Mesendoderm (in vitro differentiated cells): ENCODE measurements around the gene LGALS1.

ENCODE experiments used
- DNase-seq: peaks from one replicate; pipeline ENCODE4 v3.0.0; 2013
- H2AK5ac ChIP-seq: 2 replicates; pipeline ENCODE4 v1.6.1; 2013; ENCODE audit warnings: low read length, inconsistent platforms
- H2BK120ac ChIP-seq: 2 replicates; pipeline ENCODE4 v1.6.1; 2013; ENCODE audit warnings: low read depth, mild to moderate bottlenecking, low read length, moderate library complexity, mixed read lengths
- H2BK15ac ChIP-seq: replicated peaks from 2 replicates; pipeline ENCODE4 v1.6.1; 2013; ENCODE audit warnings: low read depth, mild to moderate bottlenecking, moderate library complexity
- H2BK5ac ChIP-seq: 2 replicates; pipeline ENCODE4 v1.6.1; 2013; ENCODE audit warnings: low read length, inconsistent platforms
- H3K18ac ChIP-seq: 2 replicates; pipeline ENCODE4 v1.6.1; 2013; ENCODE audit warnings: mild to moderate bottlenecking, low read length, mixed read lengths
- H3K23ac ChIP-seq: one replicate; pipeline ENCODE4 v1.6.1; 2013; ENCODE audit warnings: low read length
- H3K27ac ChIP-seq: 2 replicates; pipeline ENCODE4 v1.5.1; 2013; ENCODE audit warnings: low read depth, mild to moderate bottlenecking, inconsistent platforms, low read length, moderate library complexity
- H3K27me3 ChIP-seq: 2 replicates; pipeline ENCODE4 v1.6.1; 2013; ENCODE audit warnings: low read length, control low read depth, mild to moderate bottlenecking, inconsistent platforms; ENCODE audit not compliant: insufficient read depth, poor library complexity
- H3K36me3 ChIP-seq: 2 replicates; pipeline ENCODE4 v1.6.1; 2013; ENCODE audit warnings: low read length, inconsistent platforms; ENCODE audit not compliant: control insufficient read depth, insufficient read depth
- H3K4ac ChIP-seq: one replicate; pipeline ENCODE4 v1.6.1; 2013; ENCODE audit warnings: low read depth, mild to moderate bottlenecking, low read length, moderate library complexity
- H3K4me1 ChIP-seq: 2 replicates; pipeline ENCODE4 v1.6.1; 2013; ENCODE audit warnings: low read depth, low read length, inconsistent platforms; ENCODE audit not compliant: control insufficient read depth
- H3K4me2 ChIP-seq: 2 replicates; pipeline ENCODE4 v1.6.1; 2013; ENCODE audit warnings: low read length
- H3K4me3 ChIP-seq: 2 replicates; pipeline ENCODE4 v1.5.1; 2013; ENCODE audit warnings: mild to moderate bottlenecking, low read length
- H3K56ac ChIP-seq: one replicate; pipeline ENCODE4 v1.6.1; 2013; ENCODE audit warnings: low read length
- H3K79me1 ChIP-seq: 2 replicates; pipeline ENCODE4 v1.6.1; 2013; ENCODE audit warnings: low read length, inconsistent platforms
- H3K79me2 ChIP-seq: 2 replicates; pipeline ENCODE4 v1.6.1; 2013; ENCODE audit warnings: mild to moderate bottlenecking, low read length; ENCODE audit not compliant: control insufficient read depth, insufficient read depth
- H3K9ac ChIP-seq: 2 replicates; pipeline ENCODE4 v1.6.1; 2013; ENCODE audit warnings: low read length, inconsistent platforms
- H4K5ac ChIP-seq: one replicate; pipeline ENCODE4 v1.6.1; 2013; ENCODE audit warnings: low read length
- H4K8ac ChIP-seq: one replicate; pipeline ENCODE4 v1.6.1; 2013; ENCODE audit warnings: low read depth, mild to moderate bottlenecking, control low read depth, low read length, moderate library complexity
- WGBS: extraction: QIAGEN DNeasy Blood & Tissue Kit; methylation state at CpG from one replicate; pipeline ENCODE4 v1.1.7; 2013; ENCODE audit warnings: low lambda C conversion rate, missing lambda C conversion rate; ENCODE audit not compliant: insufficient coverage; ENCODE audit errors: extremely low coverage; 5-methylcytosine and 5-hydroxymethylcytosine counted together

LGALS1 gene

GRCh38 chr22:37703906-37704305 lies 28.5 kb downstream of the LGALS1 start:
- WGBS: no CpG with 5 or more reads among the region's 7 CpGs

GRCh38 chr22:37704645-37705044 lies 29.2 kb downstream of the LGALS1 start:
- H4K5ac ChIP-seq: no peak overlapping the region
- no peak overlapping the region for H3K56ac ChIP-seq
- H3K36me3 ChIP-seq: peaks cover 4% of the 10 kb centered on the region
- no peak overlapping the region for H3K4me3 ChIP-seq
- H3K18ac ChIP-seq: no peak overlapping the region
- no peak for DNase-seq
- H2AK5ac ChIP-seq: no peak overlapping the region
- no peak overlapping the region for H2BK120ac ChIP-seq
- H3K4me1 ChIP-seq: no peaks in the 10 kb centered on the region
- H3K4me2 ChIP-seq: no peak overlapping the region
- WGBS: no CpG with 5 or more reads among the region's 3 CpGs
- no peak overlapping the region for H3K23ac ChIP-seq
- no peak overlapping the region for H3K27ac ChIP-seq
- no peaks in the 10 kb centered on the region for H3K79me1 ChIP-seq
- H3K79me2 ChIP-seq: no peaks in the 10 kb centered on the region
- H3K9ac ChIP-seq: no peak overlapping the region
- H2BK5ac ChIP-seq: no peak overlapping the region
- H2BK15ac ChIP-seq: no peak overlapping the region
- no peak overlapping the region for H3K4ac ChIP-seq
- H4K8ac ChIP-seq: no peak overlapping the region
- H3K27me3 ChIP-seq: no peaks in the 10 kb centered on the region

More at GRCh38 chr22:37703906-37704305, 28.5 kb downstream of the LGALS1 start:
- no peaks in the 10 kb centered on the region for H3K4me1 ChIP-seq
- H4K8ac ChIP-seq: no peak overlapping the region
- DNase-seq: no peak
- H4K5ac ChIP-seq: no peak overlapping the region
- no peak overlapping the region for H3K27ac ChIP-seq
- no peaks in the 10 kb centered on the region for H3K27me3 ChIP-seq
- no peak overlapping the region for H3K4ac ChIP-seq
- H2BK15ac ChIP-seq: no peak overlapping the region
- no peaks in the 10 kb centered on the region for H3K79me1 ChIP-seq
- H3K9ac ChIP-seq: no peak overlapping the region
- no peak overlapping the region for H3K18ac ChIP-seq
- no peak overlapping the region for H2BK120ac ChIP-seq
- no peak overlapping the region for H3K23ac ChIP-seq
- H3K4me2 ChIP-seq: no peak overlapping the region
- H3K4me3 ChIP-seq: no peak overlapping the region
- H3K79me2 ChIP-seq: no peaks in the 10 kb centered on the region
- H3K36me3 ChIP-seq: peaks cover 4% of the 10 kb centered on the region
- no peak overlapping the region for H2AK5ac ChIP-seq
- H3K56ac ChIP-seq: no peak overlapping the region
- no peak overlapping the region for H2BK5ac ChIP-seq

GRCh38 chr22:37705205-37705604 lies 29.8 kb downstream of the LGALS1 start:
- no peaks in the 10 kb centered on the region for H3K79me1 ChIP-seq
- no peak overlapping the region for H3K4me2 ChIP-seq
- no peaks in the 10 kb centered on the region for H3K4me1 ChIP-seq
- no peak overlapping the region for H4K8ac ChIP-seq
- no peak overlapping the region for H2BK120ac ChIP-seq
- no peak overlapping the region for H4K5ac ChIP-seq
- H3K4me3 ChIP-seq: no peak overlapping the region
- no peaks in the 10 kb centered on the region for H3K79me2 ChIP-seq
- WGBS: no CpG with 5 or more reads among the region's 3 CpGs
- no peak overlapping the region for H3K18ac ChIP-seq
- H3K36me3 ChIP-seq: peaks cover 4% of the 10 kb centered on the region
- H2BK5ac ChIP-seq: no peak overlapping the region
- H3K56ac ChIP-seq: no peak overlapping the region
- no peak overlapping the region for H2AK5ac ChIP-seq
- H3K27ac ChIP-seq: no peak overlapping the region
- no peak overlapping the region for H3K23ac ChIP-seq
- H3K4ac ChIP-seq: no peak overlapping the region
- DNase-seq: no peak
- H3K27me3 ChIP-seq: no peaks in the 10 kb centered on the region
- no peak overlapping the region for H2BK15ac ChIP-seq
- no peak overlapping the region for H3K9ac ChIP-seq

DNA sequence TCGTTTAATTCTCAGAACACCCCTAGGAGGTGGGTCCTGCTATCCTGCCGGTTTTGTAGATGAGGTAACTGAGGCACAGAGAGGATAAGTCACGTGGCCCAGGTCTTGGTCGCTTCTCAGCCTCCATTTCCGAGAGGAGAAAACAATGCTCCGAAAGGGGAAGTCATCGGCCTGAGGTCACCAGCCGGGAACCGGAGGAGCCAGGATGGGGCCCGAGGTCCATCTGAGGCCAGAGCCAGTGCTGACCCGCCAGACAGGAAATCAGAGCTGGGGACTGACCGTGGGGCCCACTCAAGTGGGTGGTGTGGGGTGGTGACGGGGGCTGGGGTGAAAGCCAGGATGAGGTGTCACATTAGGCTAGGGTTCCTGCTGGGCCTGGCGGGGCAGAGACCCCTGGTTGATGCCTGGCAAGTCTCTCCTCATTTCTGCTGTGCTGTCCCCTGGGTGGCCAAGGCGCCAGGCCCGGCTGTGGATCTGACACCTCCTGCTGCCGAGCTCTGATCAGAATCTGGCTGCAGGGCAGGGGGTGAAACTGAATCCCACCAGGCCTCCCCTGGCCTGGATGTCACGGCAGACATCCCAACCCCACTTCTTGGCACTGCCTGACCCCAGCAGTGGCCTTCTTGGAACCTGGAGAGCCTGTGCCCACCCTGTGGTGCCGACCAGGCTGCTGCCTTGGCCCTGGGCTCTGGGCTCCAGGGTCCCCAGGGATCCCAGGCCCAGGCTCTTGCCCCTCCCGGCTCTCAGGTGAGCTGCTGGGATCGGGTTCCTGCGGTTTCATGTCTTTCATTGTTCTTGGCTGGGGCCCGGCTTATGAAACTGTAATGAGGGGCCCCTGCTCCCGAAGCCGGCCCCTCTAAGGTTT lies 33.4 kb downstream of the LGALS1 start:
- no peak overlapping the region for H4K5ac ChIP-seq
- no peak overlapping the region for H2AK5ac ChIP-seq
- WGBS: no CpG with 5 or more reads among the region's 25 CpGs
- DNase-seq: no peak
- no peak overlapping the region for H3K18ac ChIP-seq
- no peak overlapping the region for H2BK5ac ChIP-seq
- H3K9ac ChIP-seq: no peak overlapping the region
- no peak overlapping the region for H3K4me2 ChIP-seq
- H3K36me3 ChIP-seq: peaks cover 4% of the 10 kb centered on the region
- no peak overlapping the region for H3K27ac ChIP-seq
- no peaks in the 10 kb centered on the region for H3K27me3 ChIP-seq
- H4K8ac ChIP-seq: no peak overlapping the region
- no peaks in the 10 kb centered on the region for H3K79me1 ChIP-seq
- H3K4me3 ChIP-seq: no peak overlapping the region
- H2BK120ac ChIP-seq: no peak overlapping the region
- H3K79me2 ChIP-seq: no peaks in the 10 kb centered on the region
- H3K56ac ChIP-seq: no peak overlapping the region
- no peaks in the 10 kb centered on the region for H3K4me1 ChIP-seq
- no peak overlapping the region for H3K23ac ChIP-seq
- H2BK15ac ChIP-seq: no peak overlapping the region
- H3K4ac ChIP-seq: no peak overlapping the region

- Histone ChIP-seq H2AK5ac (no peak overlapping the region), H3K4me2 (no peak overlapping the region), H3K4ac (no peak overlapping the region), H3K36me3 (peaks cover 4% of the 10 kb centered on the region), H2BK15ac (no peak overlapping the region), H3K79me1 (no peaks in the 10 kb centered on the region), H4K8ac (no peak overlapping the region), H3K27ac (no peak overlapping the region), H2BK5ac (no peak overlapping the region), H3K18ac (no peak overlapping the region), H3K4me1 (no peaks in the 10 kb centered on the region), H2BK120ac (no peak overlapping the region), H3K9ac (no peak overlapping the region), H3K79me2 (no peaks in the 10 kb centered on the region), H3K4me3 (no peak overlapping the region), H3K27me3 (no peaks in the 10 kb centered on the region), H4K5ac (no peak overlapping the region), H3K23ac (no peak overlapping the region), H3K56ac (no peak overlapping the region)
- DNase-seq: no peak
- WGBS: no CpG with 5 or more reads among the region's 15 CpGs
Observed at GRCh38 chr22:37709445-37709765, 34.0 kb downstream of the LGALS1 start.

DNA sequence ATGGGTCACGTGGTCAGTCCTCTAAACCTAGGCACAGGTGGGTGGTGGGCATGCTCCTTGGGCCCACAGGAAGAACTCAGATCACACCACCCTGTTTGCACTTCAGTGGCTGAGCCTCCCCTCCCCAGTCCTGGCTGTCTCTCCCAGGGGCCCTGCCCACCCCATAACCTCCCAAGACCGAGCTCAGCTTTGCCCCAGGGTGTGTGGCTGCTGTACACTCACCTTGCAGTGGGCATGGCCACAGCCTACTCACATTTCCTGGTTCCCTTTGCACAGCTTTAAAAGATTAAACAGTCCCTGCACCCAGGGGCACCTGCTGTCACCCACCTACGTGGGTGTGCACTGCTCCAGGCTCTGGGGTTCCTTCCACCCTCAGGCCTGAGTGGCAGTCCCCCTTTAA lies 35.2 kb downstream of the LGALS1 start:
- no peak overlapping the region for H3K18ac ChIP-seq
- H3K4me1 ChIP-seq: no peaks in the 10 kb centered on the region
- H4K8ac ChIP-seq: no peak overlapping the region
- H3K4me3 ChIP-seq: no peak overlapping the region
- H3K4me2 ChIP-seq: no peak overlapping the region
- no peak overlapping the region for H2AK5ac ChIP-seq
- no peak overlapping the region for H3K4ac ChIP-seq
- no peak overlapping the region for H3K56ac ChIP-seq
- H3K79me1 ChIP-seq: no peaks in the 10 kb centered on the region
- H2BK5ac ChIP-seq: no peak overlapping the region
- no peak overlapping the region for H3K27ac ChIP-seq
- no peak overlapping the region for H2BK120ac ChIP-seq
- H3K23ac ChIP-seq: no peak overlapping the region
- H4K5ac ChIP-seq: no peak overlapping the region
- no peak overlapping the region for H3K9ac ChIP-seq
- H3K79me2 ChIP-seq: no peaks in the 10 kb centered on the region
- WGBS: no CpG with 5 or more reads among the region's 3 CpGs
- no peak for DNase-seq
- peaks cover 4% of the 10 kb centered on the region for H3K36me3 ChIP-seq
- no peaks in the 10 kb centered on the region for H3K27me3 ChIP-seq
- no peak overlapping the region for H2BK15ac ChIP-seq
